Bronchial epithelial cell (primary cell): ENCODE measurements around the gene B4GALNT2. TPM values are rescaled to one million over a fixed set of nuclear protein-coding genes. Genes with fewer than 3 reads are reported as not detected.
"Not testable (repeated sequence)": the region's sequence is repeated elsewhere in the genome, so short reads cannot be mapped to it uniquely, and the experiment has no call there.

Source experiments
- DNase-seq: peaks from one replicate; pipeline ENCODE4 v3.0.0-alpha.2; 2010; ENCODE audit warnings: low read depth
- FAIRE-seq: peaks from 2 replicates; lab custom pipeline; 2011; peaks lifted over from hg19 to GRCh38; lab: Jason Lieb, UNC
- H3K27me3 ChIP-seq: 2 replicates; pipeline ENCODE4 v1.5.1; 2011; ENCODE audit warnings: low read length; ENCODE audit not compliant: control insufficient read depth, insufficient read depth
- H3K36me3 ChIP-seq: 2 replicates; pipeline ENCODE4 v1.5.1; 2011; ENCODE audit warnings: low read length; ENCODE audit not compliant: control insufficient read depth, insufficient read depth
- H3K4me3 ChIP-seq: 2 replicates; pipeline ENCODE4 v1.5.1; 2011; ENCODE audit warnings: mild to moderate bottlenecking, low read depth, low read length, control low read depth
- total RNA-seq: library from RNA; depleted of rRNA; stranded (reverse); fragments of >200 nt; gene quantifications from 2 replicates; pipeline ENCODE4 v1.2.1, GENCODE V29; 2014
- TF ChIP-seq, protein P1 (sequence below): IDR thresholded peaks from 2 replicates; pipeline ENCODE4 v1.5.1; 2011; ENCODE audit warnings: mild to moderate bottlenecking, moderate library complexity, low read length, control low read depth, inconsistent platforms; ENCODE audit not compliant: insufficient read depth, severe bottlenecking

B4GALNT2 gene
- total RNA-seq, 1 donor from 2014 or later: 4.2 TPM

DNA sequence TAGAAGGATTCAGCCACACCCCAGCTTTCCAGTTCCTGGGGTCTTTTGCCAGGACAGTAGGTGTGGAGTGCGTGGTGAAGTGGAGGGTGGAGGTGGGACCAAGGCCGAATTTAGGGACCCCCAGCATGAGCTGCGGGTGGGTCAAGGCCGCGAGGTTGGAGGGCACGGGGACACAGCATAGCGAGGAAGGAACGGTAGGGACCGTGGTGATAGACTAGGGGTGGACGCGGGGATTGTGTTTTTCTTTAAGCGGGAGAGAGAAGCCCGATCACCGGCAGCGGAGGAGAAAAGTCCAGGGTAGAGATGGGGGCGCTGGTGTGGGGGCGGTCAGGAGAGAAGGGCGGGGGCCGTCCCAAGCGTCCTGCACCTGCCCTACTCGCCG is 261 bp upstream of the B4GALNT2 start:
- FAIRE-seq (no peak), DNase-seq (no peak)
- peak overlapping the region; percentile 46 for H3K4me3 ChIP-seq
- TF ChIP-seq, protein P1, sequence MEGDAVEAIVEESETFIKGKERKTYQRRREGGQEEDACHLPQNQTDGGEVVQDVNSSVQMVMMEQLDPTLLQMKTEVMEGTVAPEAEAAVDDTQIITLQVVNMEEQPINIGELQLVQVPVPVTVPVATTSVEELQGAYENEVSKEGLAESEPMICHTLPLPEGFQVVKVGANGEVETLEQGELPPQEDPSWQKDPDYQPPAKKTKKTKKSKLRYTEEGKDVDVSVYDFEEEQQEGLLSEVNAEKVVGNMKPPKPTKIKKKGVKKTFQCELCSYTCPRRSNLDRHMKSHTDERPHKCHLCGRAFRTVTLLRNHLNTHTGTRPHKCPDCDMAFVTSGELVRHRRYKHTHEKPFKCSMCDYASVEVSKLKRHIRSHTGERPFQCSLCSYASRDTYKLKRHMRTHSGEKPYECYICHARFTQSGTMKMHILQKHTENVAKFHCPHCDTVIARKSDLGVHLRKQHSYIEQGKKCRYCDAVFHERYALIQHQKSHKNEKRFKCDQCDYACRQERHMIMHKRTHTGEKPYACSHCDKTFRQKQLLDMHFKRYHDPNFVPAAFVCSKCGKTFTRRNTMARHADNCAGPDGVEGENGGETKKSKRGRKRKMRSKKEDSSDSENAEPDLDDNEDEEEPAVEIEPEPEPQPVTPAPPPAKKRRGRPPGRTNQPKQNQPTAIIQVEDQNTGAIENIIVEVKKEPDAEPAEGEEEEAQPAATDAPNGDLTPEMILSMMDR: no peak
- no peaks in the 10 kb centered on the region for H3K36me3 ChIP-seq
- H3K27me3 ChIP-seq: peaks cover 3% of the 10 kb centered on the region

DNA sequence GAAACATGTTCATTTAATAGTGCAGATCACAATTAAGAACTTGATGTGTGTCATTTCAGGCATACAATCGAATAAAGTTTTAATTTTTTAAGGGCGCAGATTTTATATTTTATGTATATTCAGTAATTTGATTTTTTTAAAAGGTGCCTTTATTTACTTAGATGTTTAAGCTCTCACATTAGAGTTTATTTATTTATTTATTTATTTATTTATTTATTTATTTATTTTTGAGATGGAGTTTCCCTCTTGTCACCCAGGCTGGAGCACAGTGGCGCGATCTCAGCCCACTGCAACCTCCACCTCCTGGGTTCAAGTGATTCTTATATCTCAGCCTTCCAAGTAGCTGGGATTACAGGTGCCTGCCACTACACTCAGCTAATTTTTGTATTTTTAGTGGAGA is 3.8 kb downstream of the B4GALNT2 start:
- TF ChIP-seq, protein P1: no peak
- Histone ChIP-seq H3K4me3 (no peak overlapping the region), H3K27me3 (peaks cover 3% of the 10 kb centered on the region), H3K36me3 (no peaks in the 10 kb centered on the region)
- DNase-seq: no peak
- FAIRE-seq: no peak

DNA sequence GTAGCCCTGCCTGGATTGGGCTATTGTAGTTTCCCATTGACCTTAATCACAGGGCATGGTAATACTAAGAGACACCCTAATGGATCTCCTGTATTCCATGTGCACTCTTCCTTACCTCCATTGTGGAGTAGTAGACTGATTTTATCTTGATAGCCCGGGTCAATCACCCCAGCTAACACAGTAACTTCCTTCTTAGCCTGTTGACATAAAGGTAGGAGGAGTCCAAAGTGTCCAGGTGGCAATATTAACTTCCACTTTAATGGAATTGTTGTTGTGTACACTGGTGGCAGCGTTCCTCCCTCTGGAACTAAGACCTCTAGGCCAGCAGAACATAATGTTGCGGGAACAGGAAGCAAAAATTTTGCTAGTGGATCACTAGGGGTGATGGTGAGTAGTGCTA is 13.1 kb downstream of the B4GALNT2 start:
- H3K36me3 ChIP-seq, H3K27me3 ChIP-seq, FAIRE-seq, H3K4me3 ChIP-seq, DNase-seq: not testable (repeated sequence)

DNA sequence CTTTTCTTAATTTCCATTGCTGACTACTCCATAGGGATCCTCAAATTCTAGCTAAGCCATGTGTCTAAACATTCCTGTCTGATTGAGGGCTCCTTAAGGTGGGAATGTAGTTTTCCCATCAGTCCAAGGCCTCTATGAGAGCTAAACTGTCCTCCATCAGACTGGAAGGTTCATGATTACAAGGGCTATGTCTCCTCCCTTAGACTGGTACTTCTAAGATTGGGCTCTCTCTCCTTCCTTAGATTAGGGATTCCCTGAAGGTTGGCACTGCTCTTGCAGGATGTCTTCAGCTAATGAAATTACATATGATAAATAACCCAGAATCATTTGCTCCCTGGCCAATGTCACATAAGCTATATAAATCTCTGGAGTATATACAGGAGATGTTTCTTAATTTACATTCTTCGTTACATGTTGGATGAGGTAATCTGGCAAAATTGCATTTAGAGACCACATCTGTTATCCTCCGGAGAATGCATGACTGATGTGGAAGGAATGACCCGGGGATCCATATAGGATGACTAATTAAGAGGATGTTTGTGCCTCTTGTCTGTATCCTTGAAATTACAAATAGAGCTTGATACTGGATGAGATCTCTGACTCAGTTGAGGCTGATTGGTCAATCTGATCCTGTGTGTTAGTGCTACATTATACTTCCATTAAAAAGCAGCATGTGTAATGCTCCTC is 14.2 kb downstream of the B4GALNT2 start:
- TF ChIP-seq, protein P1: no peak
- Histone ChIP-seq H3K27me3 (no peaks in the 10 kb centered on the region), H3K36me3 (no peaks in the 10 kb centered on the region), H3K4me3 (no peak overlapping the region)
- DNase-seq (peak; percentile 99), FAIRE-seq (no peak)

DNA sequence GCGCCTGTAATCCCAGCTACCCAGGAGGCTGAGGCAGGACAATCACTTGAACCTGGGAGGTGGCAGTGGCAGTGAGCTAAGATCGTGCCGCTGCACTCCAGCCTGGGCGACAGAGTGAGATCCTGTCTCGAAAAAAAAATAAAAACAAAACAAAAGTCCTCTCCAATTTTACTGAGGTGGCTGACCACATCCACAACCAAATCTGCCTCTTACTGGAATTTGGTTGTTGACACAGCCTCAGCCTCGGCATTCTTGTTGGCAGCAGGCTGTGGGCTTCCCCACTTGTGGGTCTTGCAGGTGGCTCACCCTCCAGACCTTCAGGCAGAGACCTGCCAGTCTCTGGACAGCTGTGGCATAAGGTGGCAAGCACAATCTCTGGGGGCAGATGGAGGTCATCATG is 15.6 kb downstream of the B4GALNT2 start:
- no peaks in the 10 kb centered on the region for H3K27me3 ChIP-seq
- TF ChIP-seq, protein P1: no peak
- H3K36me3 ChIP-seq: no peaks in the 10 kb centered on the region
- FAIRE-seq (no peak), DNase-seq (no peak)
- H3K4me3 ChIP-seq: no peak overlapping the region

DNA sequence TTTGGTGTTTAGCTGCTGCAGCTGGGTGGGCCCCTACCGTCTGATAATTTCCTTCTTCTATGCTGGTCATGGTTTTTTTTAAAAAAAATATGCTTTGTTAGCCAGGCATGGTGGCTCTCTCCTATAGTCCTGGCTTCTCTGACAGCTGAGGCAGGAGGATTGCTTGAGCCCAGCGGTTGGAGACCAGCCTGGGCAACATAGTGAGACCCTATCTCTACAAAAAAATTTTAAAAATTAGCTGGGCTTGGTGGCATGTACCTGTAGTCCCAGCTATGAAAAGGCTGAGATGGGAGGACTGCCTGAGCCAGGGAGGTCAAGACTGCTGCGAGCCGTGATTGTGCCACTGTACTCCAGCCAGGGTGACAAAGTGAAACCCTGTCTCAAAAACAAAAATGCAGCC is 19.4 kb downstream of the B4GALNT2 start:
- TF ChIP-seq, protein P1: no peak
- Histone ChIP-seq H3K4me3 (no peak overlapping the region), H3K27me3 (peaks cover 6% of the 10 kb centered on the region), H3K36me3 (no peaks in the 10 kb centered on the region)
- FAIRE-seq (no peak), DNase-seq (no peak)
